Measurements from ENCODE around the gene FBXO34.

GRCh38 chr14:55351111-55351510 lies 79.9 kb downstream of the FBXO34 start:
- TF ChIP-seq CTCF (IDR thresholded peaks at IDR 0.05), result no peak
- no peak for TF ChIP-seq POLR2A (IDR thresholded peaks at IDR 0.05)
